Measurements from ENCODE around the gene ITIH4. TPM values are rescaled to one million over a fixed set of nuclear protein-coding genes. Genes with fewer than 3 reads are reported as not detected.

The ITIH4 gene
- total and polyA plus RNA-seq, 2 of the 13 experiments (the other 11 are each of a cell fraction or from before 2014, with no cell fraction given), result 2.7 to 5.3 TPM

GRCh38 chr3:52798978-52799476 lies 31.4 kb downstream of the ITIH4 start (continued):
- TF ChIP-seq ZBTB10 (CRISPR knock-in tag; IDR thresholded peaks at IDR 0.05; ENCODE audit: borderline replicate concordance) (no peak), MTA1 (CRISPR knock-in tag; IDR thresholded peaks at IDR 0.05; ENCODE audit: borderline replicate concordance) (no peak), ZBTB34 (CRISPR knock-in tag; IDR thresholded peaks at IDR 0.05) (no peak), MATR3 (CRISPR knock-in tag; IDR thresholded peaks at IDR 0.05) (no peak), ZNF746 (CRISPR knock-in tag; IDR thresholded peaks at IDR 0.05) (no peak), ZNF44 (CRISPR knock-in tag; IDR thresholded peaks at IDR 0.05) (0 out of 2 replicates have a peak, but pooled peaks have one; percentile 36), ZNF329 (CRISPR knock-in tag; IDR thresholded peaks at IDR 0.05; ENCODE audit: low read depth) (no peak), ZNF574 (CRISPR knock-in tag; IDR thresholded peaks at IDR 0.05) (peak; percentile 83), AGO2 (optimal IDR thresholded peaks at IDR 0.05; ENCODE audit: low read depth, low read length) (no peak), GATAD2A (CRISPR knock-in tag; IDR thresholded peaks at IDR 0.05) (0 out of 2 replicates have a peak, but pooled peaks have one; percentile 22), JUNB (CRISPR knock-in tag; IDR thresholded peaks at IDR 0.05; ENCODE audit: borderline replicate concordance) (no peak), BORCS8-MEF2B (CRISPR knock-in tag; IDR thresholded peaks at IDR 0.05) (no peak), TFAP4 (IDR thresholded peaks at IDR 0.05; ENCODE audit: borderline replicate concordance, low read depth) (peak; percentile 80; the same call in 1 of the 2 replicates), MED1 (CRISPR knock-in tag; IDR thresholded peaks at IDR 0.05) (peak; percentile 25; the same call in 1 of the 2 replicates), PRDM10 (CRISPR knock-in tag; IDR thresholded peaks at IDR 0.05; ENCODE audit: low read depth) (no peak), RAD21 (CRISPR knock-in tag; IDR thresholded peaks at IDR 0.05) (peak; percentile 55; the same call in 1 of the 2 replicates), FOXO1 (CRISPR knock-in tag; IDR thresholded peaks at IDR 0.05) (no peak), ZNF12 (CRISPR knock-in tag; IDR thresholded peaks at IDR 0.05) (peak; percentile 73; the same call in 1 of the 2 replicates), ZNF501 (CRISPR knock-in tag; IDR thresholded peaks at IDR 0.05) (no peak)

Data from HepG2 (cell line).